DND-41 (cell line): ENCODE results near the gene IL20.
"Not testable (repeated sequence)": the region's sequence is repeated elsewhere in the genome, so short reads cannot be mapped to it uniquely, and the experiment has no call there.

Source experiments
- CTCF ChIP-seq: IDR thresholded peaks from 2 replicates; pipeline ENCODE4 v1.5.1; 2012; ENCODE audit warnings: borderline replicate concordance, low read length, moderate library complexity, mild to moderate bottlenecking; ENCODE audit not compliant: poor library complexity, severe bottlenecking; ENCODE audit errors: extremely low read depth
- EZH2 ChIP-seq: IDR thresholded peaks from 3 replicates; pipeline ENCODE4 v1.6.1; 2012; ENCODE audit warnings: borderline replicate concordance, low read depth, mild to moderate bottlenecking, moderate library complexity, low read length, inconsistent platforms; ENCODE audit not compliant: severe bottlenecking

DNA sequence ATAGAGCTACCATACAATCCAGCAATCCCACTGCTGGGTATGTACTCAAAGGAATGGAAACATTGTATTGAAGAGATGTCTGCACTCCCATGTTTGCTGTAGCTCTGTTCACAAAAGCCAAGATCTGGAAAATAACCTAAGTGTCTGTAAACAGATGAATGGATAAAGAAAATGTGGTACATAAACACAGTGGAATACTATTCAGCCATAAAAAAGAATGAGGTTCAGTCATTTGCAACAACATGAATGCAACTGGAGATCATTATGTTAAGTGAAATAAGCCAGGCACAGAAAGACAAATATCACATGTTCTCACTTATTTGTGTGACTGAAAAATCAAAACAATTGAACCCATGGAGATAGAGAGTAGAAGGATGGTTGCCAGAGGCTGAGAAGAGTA is 11.7 kb upstream of the IL20 start:
- not testable (repeated sequence) for TF ChIP-seq CTCF, EZH2
